HepG2 (cell line): ENCODE results near the gene SPATS2. TPM values are rescaled to one million over a fixed set of nuclear protein-coding genes. Genes with fewer than 3 reads are reported as not detected.

Source experiments
- ARID3A ChIP-seq: IDR thresholded peaks from 2 replicates; pipeline ENCODE4 v1.6.1; 2012; ENCODE audit warnings: low read depth, low read length, improper control_type of control experiment
- CBFB ChIP-seq: sonication (generic); formaldehyde crosslinking; IDR thresholded peaks from 2 replicates; pipeline ENCODE4 v1.4.0; 2020; ENCODE audit warnings: missing genetic modification reagents
- CBX1 ChIP-seq: IDR thresholded peaks from one replicate; pipeline ENCODE4 v1.6.1; 2016; ENCODE audit warnings: antibody characterized with exemption, low read depth
- HINFP ChIP-seq: sonication (generic); formaldehyde crosslinking; IDR thresholded peaks from 2 replicates; pipeline ENCODE4 v1.4.0; 2020; ENCODE audit warnings: low read depth, mild to moderate bottlenecking, missing genetic modification reagents
- NCOA1 ChIP-seq: sonication (generic); formaldehyde crosslinking; IDR thresholded peaks from 2 replicates; pipeline ENCODE4 v1.9.0; 2021; ENCODE audit warnings: missing genetic modification reagents
- NR2F1 ChIP-seq, 2 experiments: fragments of 450-650 bp in 1 of 2; formaldehyde crosslinking in 1 of 2; IDR thresholded peaks; 2 replicates each; pipeline versions ENCODE4 v1.5.0 to v1.6.1; 2016 to 2020; ENCODE audit warnings: mild to moderate bottlenecking in 1 of 2, missing compliant biosample characterization in 1 of 2, missing genetic modification reagents in 1 of 2, moderate library complexity in 1 of 2
- PRMT3 ChIP-seq: sonication (generic); formaldehyde crosslinking; IDR thresholded peaks from 2 replicates; pipeline ENCODE4 v1.8.1; 2022; ENCODE audit warnings: low read depth, mild to moderate bottlenecking, moderate library complexity, missing genetic modification reagents, borderline replicate concordance
- RELA ChIP-seq: sonication (generic); formaldehyde crosslinking; IDR thresholded peaks from 2 replicates; pipeline ENCODE4 v1.4.0; 2020; ENCODE audit warnings: missing genetic modification reagents
- RFXAP ChIP-seq: sonication (generic); formaldehyde crosslinking; IDR thresholded peaks from 2 replicates; pipeline ENCODE4 v1.4.0; 2020; ENCODE audit warnings: missing genetic modification reagents, borderline replicate concordance
- SCMH1 ChIP-seq: sonication (generic); formaldehyde crosslinking; IDR thresholded peaks from 2 replicates; pipeline ENCODE4 v1.9.0; 2021; ENCODE audit warnings: missing genetic modification reagents, mild to moderate bottlenecking, borderline replicate concordance
- SP2 ChIP-seq: sonication (generic); formaldehyde crosslinking; IDR thresholded peaks from 2 replicates; pipeline ENCODE4 v1.5.1; 2020; ENCODE audit warnings: mild to moderate bottlenecking, missing genetic modification reagents
- ZBTB14 ChIP-seq: sonication (generic); formaldehyde crosslinking; IDR thresholded peaks from 2 replicates; pipeline ENCODE4 v1.4.0; 2020; ENCODE audit warnings: missing genetic modification reagents
- ZBTB3 ChIP-seq: sonication (generic); formaldehyde crosslinking; IDR thresholded peaks from 2 replicates; pipeline ENCODE4 v1.4.0; 2020; ENCODE audit warnings: low read depth, mild to moderate bottlenecking, moderate library complexity, missing genetic modification reagents, borderline replicate concordance
- ZNF235 ChIP-seq: sonication (generic); formaldehyde crosslinking; IDR thresholded peaks from 2 replicates; pipeline ENCODE4 v1.8.1; 2023; ENCODE audit warnings: mild to moderate bottlenecking, missing genetic modification reagents, borderline replicate concordance
- ZNF510 ChIP-seq: sonication (generic); formaldehyde crosslinking; IDR thresholded peaks from 2 replicates; pipeline ENCODE4 v1.4.0; 2020; ENCODE audit warnings: low read depth, mild to moderate bottlenecking, missing genetic modification reagents
- ZNF703 ChIP-seq: sonication (generic); formaldehyde crosslinking; IDR thresholded peaks from 2 replicates; pipeline ENCODE4 v1.5.1; 2020; ENCODE audit warnings: missing genetic modification reagents, mild to moderate bottlenecking, moderate library complexity, borderline replicate concordance
- ZNF761 ChIP-seq: sonication (generic); formaldehyde crosslinking; conservative IDR thresholded peaks from 2 replicates; pipeline ENCODE4 v1.4.0; 2020; ENCODE audit warnings: mild to moderate bottlenecking, missing genetic modification reagents
- ZSCAN21 ChIP-seq: sonication (generic); formaldehyde crosslinking; IDR thresholded peaks from 2 replicates; pipeline ENCODE4 v1.8.0; 2022; ENCODE audit warnings: mild to moderate bottlenecking, missing genetic modification reagents, moderate library complexity, borderline replicate concordance
- polyA plus RNA-seq, 8 experiments: library from polyadenylated mRNA; depleted of rRNA in 3 of 8; stranded (reverse) in 7 of 8; unstranded in 1 of 8; fragments of >200 nt; fragmentation: Illumina TruSeq in 4 of 8; extraction: Trizol in 4 of 8; gene quantifications; 2 replicates each; pipeline versions ENCODE4 v1.2.1 to v1.2.3, GENCODE V29; 2011 to 2016; ENCODE audit warnings: low read depth in 4 of 8, missing spikeins in 1 of 8, mixed read lengths in 1 of 8; ENCODE audit not compliant: insufficient read depth in 1 of 8
- total RNA-seq, 5 experiments: library from RNA; depleted of rRNA; stranded (reverse); fragments of >200 nt; fragmentation: Illumina TruSeq; extraction: Trizol; gene quantifications; 2 replicates each; pipeline ENCODE4 v1.2.3, GENCODE V29; 2016; ENCODE audit warnings: low read depth in 1 of 5
- TF ChIP-seq, protein P1 (sequence below): sonication (generic); formaldehyde crosslinking; IDR thresholded peaks from 2 replicates; pipeline ENCODE4 v1.5.0; 2020; ENCODE audit warnings: mild to moderate bottlenecking, missing genetic modification reagents
- TF ChIP-seq, protein P2 (sequence below): sonication (generic); formaldehyde crosslinking; IDR thresholded peaks from 2 replicates; pipeline ENCODE4 v1.5.0; 2020; ENCODE audit warnings: mild to moderate bottlenecking, missing genetic modification reagents, borderline replicate concordance

SPATS2 gene
- total and polyA plus RNA-seq, 2 of the 13 experiments (the other 11 are each of a cell fraction or from before 2014, with no cell fraction given), result 19.3 to 28.1 TPM

DNA sequence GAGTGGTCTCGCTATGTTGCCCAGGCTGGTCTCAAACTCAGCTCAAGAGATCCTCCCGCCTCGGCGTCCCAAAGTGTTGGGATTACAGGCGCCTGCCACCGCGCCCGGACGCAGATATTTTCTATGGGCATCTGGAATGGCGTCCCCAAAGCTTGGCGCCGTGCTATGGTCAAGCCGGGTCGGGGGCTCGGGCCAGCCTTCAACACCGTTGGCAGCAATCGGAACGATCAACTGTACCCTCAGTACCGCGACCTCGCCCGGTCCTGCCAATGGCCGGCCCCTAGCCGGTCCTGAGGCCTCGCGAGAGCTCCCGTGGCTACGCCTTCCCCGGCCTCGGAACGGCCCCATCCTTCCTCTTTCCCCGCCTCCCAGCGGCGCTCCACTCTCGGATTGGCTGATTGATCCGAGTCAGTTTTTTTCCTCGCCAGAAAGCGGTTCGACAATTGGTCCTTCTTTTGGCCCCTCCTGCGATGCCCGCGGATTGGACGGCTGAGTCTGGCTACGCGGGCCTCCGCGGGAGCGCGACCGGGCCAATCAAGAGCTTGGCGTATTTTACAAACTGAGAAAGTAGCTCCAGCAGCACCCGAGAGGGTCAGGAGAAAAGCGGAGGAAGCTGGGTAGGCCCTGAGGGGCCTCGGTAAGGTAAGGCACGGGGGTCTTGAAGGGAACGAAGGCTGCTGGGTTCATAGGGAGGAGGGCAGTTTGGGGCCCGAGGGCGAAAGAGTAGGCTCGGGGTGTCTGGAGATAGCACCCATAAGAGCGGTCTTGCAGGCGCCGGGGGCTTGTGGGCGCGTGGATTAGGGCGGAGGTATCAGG, 44.3 kb upstream of the SPATS2 start, which contains the start of gene TROAP (continued):
- no peak for TF ChIP-seq ZNF510 (CRISPR knock-in tag)
- TF ChIP-seq SP2 (CRISPR knock-in tag), result peak; percentile 92
- no peak for TF ChIP-seq ARID3A
- TF ChIP-seq CBFB (CRISPR knock-in tag), result no peak
- TF ChIP-seq PRMT3 (CRISPR knock-in tag), result no peak
- TF ChIP-seq, protein P1, sequence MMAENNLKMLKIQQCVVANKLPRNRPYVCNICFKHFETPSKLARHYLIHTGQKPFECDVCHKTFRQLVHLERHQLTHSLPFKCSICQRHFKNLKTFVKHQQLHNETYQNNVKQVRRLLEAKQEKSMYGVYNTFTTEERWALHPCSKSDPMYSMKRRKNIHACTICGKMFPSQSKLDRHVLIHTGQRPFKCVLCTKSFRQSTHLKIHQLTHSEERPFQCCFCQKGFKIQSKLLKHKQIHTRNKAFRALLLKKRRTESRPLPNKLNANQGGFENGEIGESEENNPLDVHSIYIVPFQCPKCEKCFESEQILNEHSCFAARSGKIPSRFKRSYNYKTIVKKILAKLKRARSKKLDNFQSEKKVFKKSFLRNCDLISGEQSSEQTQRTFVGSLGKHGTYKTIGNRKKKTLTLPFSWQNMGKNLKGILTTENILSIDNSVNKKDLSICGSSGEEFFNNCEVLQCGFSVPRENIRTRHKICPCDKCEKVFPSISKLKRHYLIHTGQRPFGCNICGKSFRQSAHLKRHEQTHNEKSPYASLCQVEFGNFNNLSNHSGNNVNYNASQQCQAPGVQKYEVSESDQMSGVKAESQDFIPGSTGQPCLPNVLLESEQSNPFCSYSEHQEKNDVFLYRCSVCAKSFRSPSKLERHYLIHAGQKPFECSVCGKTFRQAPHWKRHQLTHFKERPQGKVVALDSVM (CRISPR knock-in tag), result peak; percentile 88
- TF ChIP-seq ZNF761 (CRISPR knock-in tag), result 0 out of 2 replicates have a peak, but pooled peaks have one; percentile 51
- no peak for TF ChIP-seq ZBTB3 (CRISPR knock-in tag)
- no peak for TF ChIP-seq ZNF703 (CRISPR knock-in tag)
- no peak for TF ChIP-seq CBX1
- TF ChIP-seq NR2F1 (CRISPR knock-in tag; IDR thresholded peaks at IDR 0.05), result no peak
- 0 out of 2 replicates have a peak, but pooled peaks have one; percentile 21 for TF ChIP-seq RELA
- no peak for TF ChIP-seq ZNF235 (CRISPR knock-in tag)
- no peak for TF ChIP-seq SCMH1 (CRISPR knock-in tag)
- TF ChIP-seq RFXAP (CRISPR knock-in tag), result peak; percentile 75; the same call in 1 of the 2 replicates
- TF ChIP-seq HINFP (CRISPR knock-in tag), result no peak
- TF ChIP-seq, protein P2, sequence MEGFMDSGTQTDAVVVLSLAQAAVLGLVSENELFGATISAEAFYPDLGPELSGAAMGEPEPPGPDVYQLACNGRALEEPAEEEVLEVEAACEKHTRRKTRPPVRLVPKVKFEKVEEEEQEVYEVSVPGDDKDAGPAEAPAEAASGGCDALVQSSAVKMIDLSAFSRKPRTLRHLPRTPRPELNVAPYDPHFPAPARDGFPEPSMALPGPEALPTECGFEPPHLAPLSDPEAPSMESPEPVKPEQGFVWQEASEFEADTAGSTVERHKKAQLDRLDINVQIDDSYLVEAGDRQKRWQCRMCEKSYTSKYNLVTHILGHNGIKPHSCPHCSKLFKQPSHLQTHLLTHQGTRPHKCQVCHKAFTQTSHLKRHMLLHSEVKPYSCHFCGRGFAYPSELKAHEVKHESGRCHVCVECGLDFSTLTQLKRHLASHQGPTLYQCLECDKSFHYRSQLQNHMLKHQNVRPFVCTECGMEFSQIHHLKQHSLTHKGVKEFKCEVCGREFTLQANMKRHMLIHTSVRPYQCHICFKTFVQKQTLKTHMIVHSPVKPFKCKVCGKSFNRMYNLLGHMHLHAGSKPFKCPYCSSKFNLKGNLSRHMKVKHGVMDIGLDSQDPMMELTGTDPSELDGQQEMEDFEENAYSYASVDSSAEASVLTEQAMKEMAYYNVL, result no peak
- TF ChIP-seq NCOA1 (CRISPR knock-in tag), result no peak
- TF ChIP-seq ZBTB14, result no peak
- peak; percentile 47; the same call in 1 of the 2 replicates for TF ChIP-seq ZSCAN21 (CRISPR knock-in tag)
